ENCODE results near the gene KRTCAP2. TPM values are rescaled to one million over a fixed set of nuclear protein-coding genes. Genes with fewer than 3 reads are reported as not detected.
A peak's percentile ranks its signal among the peaks of the same experiment; 100 is the strongest.

KRTCAP2 gene
- total and polyA plus RNA-seq, 4 donors, result 49.8 to 224 (median 99.8) TPM

GRCh38 chr1:155123801-155124200 is 49.3 kb downstream of the KRTCAP2 start:
- peak overlapping the region in 1 of 2 donors; percentile 43 for H3K9ac ChIP-seq (ENCODE audit: low read depth in 1 of 2, low read length in 2 of 2)
- H3K4me1 ChIP-seq (ENCODE audit: control insufficient read depth in 4 of 4, insufficient read depth in 4 of 4, low read length in 3 of 4), result peaks cover 3 to 20% (median 13%) of the 10 kb centered on the region in 4 donors
- 65% methylated on average over 4 of the region's 4 CpGs for WGBS

DNA sequence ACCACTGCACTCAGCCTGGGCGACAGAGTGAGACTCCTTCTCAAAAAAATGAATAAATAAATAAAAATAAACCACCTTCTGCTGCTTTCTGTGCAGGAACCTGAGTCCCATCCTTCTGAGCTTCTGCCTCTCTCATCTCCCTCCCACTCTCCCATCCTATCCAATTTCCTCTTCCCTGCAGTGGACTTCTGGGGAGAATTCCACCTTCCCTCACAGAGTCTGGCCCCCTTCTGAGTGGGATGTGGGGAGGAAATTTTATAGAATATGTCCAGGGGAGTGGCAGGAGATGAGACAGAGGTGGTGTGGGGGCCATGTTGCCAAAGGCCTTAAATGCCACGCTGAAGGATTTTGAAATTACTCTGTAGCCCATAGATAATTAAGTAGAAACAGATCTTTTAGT is 50.8 kb downstream of the KRTCAP2 start:
- H3K4me3 ChIP-seq (ENCODE audit: low read depth in 1 of 3, low read length in 3 of 3), result no peak overlapping the region
- no peak for DNase-seq (ENCODE audit: low spot score)
- no peaks in the 10 kb centered on the region for H3K27me3 ChIP-seq (ENCODE audit: control insufficient read depth in 4 of 4, insufficient read depth in 4 of 4, low read length in 3 of 4)
- H3K4me1 ChIP-seq (ENCODE audit: control insufficient read depth in 4 of 4, insufficient read depth in 4 of 4, low read length in 3 of 4), result peaks cover 3 to 20% (median 10%) of the 10 kb centered on the region in 4 donors
- no peak overlapping the region for H3K27ac ChIP-seq (ENCODE audit: low read depth in 1 of 2, low read length in 2 of 2)
- 89% methylated on average over 2 of the region's 2 CpGs for WGBS
- H3K9me3 ChIP-seq (ENCODE audit: control insufficient read depth in 4 of 4, low read length in 3 of 4), result no peaks in the 10 kb centered on the region
- H3K36me3 ChIP-seq (ENCODE audit: control insufficient read depth in 4 of 4, insufficient read depth in 3 of 4, low read depth in 1 of 4, low read length in 3 of 4), result no peaks in the 10 kb centered on the region
- H3K9ac ChIP-seq (ENCODE audit: low read depth in 1 of 2, low read length in 2 of 2), result no peak overlapping the region
- TF ChIP-seq GABPA (IDR thresholded peaks at IDR 0.05 in 1 of 2, conservative IDR thresholded peaks at IDR 0.05 in 1 of 2) (no peak), FOXA2 (IDR thresholded peaks at IDR 0.05) (no peak), FOXA1 (IDR thresholded peaks at IDR 0.05) (no peak), SP1 (IDR thresholded peaks at IDR 0.05) (no peak), REST (IDR thresholded peaks at IDR 0.05) (no peak), JUND (IDR thresholded peaks at IDR 0.05) (no peak), NR2F2 (IDR thresholded peaks at IDR 0.05) (no peak), HNF4G (IDR thresholded peaks at IDR 0.05) (no peak), ZBTB33 (IDR thresholded peaks at IDR 0.05) (no peak), YY1 (IDR thresholded peaks at IDR 0.05) (no peak)

More at GRCh38 chr1:155123801-155124200, 49.3 kb downstream of the KRTCAP2 start:
- Histone ChIP-seq H3K4me3 (ENCODE audit: low read depth in 1 of 3, low read length in 3 of 3) (no peak overlapping the region), H3K27ac (ENCODE audit: low read depth in 1 of 2, low read length in 2 of 2) (peak overlapping the region; percentile 99 to 100), H3K27me3 (ENCODE audit: control insufficient read depth in 4 of 4, insufficient read depth in 4 of 4, low read length in 3 of 4) (no peaks in the 10 kb centered on the region), H3K36me3 (ENCODE audit: control insufficient read depth in 4 of 4, insufficient read depth in 3 of 4, low read depth in 1 of 4, low read length in 3 of 4) (no peaks in the 10 kb centered on the region), H3K9me3 (ENCODE audit: control insufficient read depth in 4 of 4, low read length in 3 of 4) (no peaks in the 10 kb centered on the region)
- TF ChIP-seq REST (IDR thresholded peaks at IDR 0.05) (no peak), ZBTB33 (IDR thresholded peaks at IDR 0.05) (no peak), GABPA (IDR thresholded peaks at IDR 0.05 in 1 of 2, conservative IDR thresholded peaks at IDR 0.05 in 1 of 2) (no peak), ATF3 (IDR thresholded peaks at IDR 0.05) (no peak), YY1 (IDR thresholded peaks at IDR 0.05) (no peak), FOXA2 (IDR thresholded peaks at IDR 0.05) (no peak)
- TF ChIP-seq, protein P1, sequence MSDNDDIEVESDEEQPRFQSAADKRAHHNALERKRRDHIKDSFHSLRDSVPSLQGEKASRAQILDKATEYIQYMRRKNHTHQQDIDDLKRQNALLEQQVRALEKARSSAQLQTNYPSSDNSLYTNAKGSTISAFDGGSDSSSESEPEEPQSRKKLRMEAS (IDR thresholded peaks at IDR 0.05), result no peak
- DNase-seq (ENCODE audit: low spot score), result no peak
